Measurements from ENCODE around the gene SLC49A3. TPM values are rescaled to one million over a fixed set of nuclear protein-coding genes. Genes with fewer than 3 reads are reported as not detected.
A peak's percentile ranks its signal among the peaks of the same experiment; 100 is the strongest.
"Not testable (repeated sequence)": the region's sequence is repeated elsewhere in the genome, so short reads cannot be mapped to it uniquely, and the experiment has no call there.

SLC49A3 gene
- total RNA-seq, 3 donors from 2014 or later = 0.48 to 0.79 (median 0.53) TPM

- H3K36me3 Mint-ChIP-seq (ENCODE audit: insufficient read depth) = peaks cover 16% of the 10 kb centered on the region
- ATAC-seq (peak; percentile 3 to 5), DNase-seq (no peak)
- peaks cover 11% of the 10 kb centered on the region for H3K4me1 Mint-ChIP-seq (ENCODE audit: low read depth)
- H3K9me3 Mint-ChIP-seq = no peaks in the 10 kb centered on the region
- peak overlapping the region; percentile 86 for H3K4me3 Mint-ChIP-seq
- no peaks in the 10 kb centered on the region for H3K27me3 Mint-ChIP-seq (ENCODE audit: low read depth)
Measured at GRCh38 chr4:675036-675882, 13.7 kb downstream of the SLC49A3 start.

- peak; percentile 98 for DNase-seq
- Mint-ChIP-seq H3K36me3 (ENCODE audit: insufficient read depth) (peaks cover 16% of the 10 kb centered on the region), H3K27me3 (ENCODE audit: low read depth) (no peaks in the 10 kb centered on the region), H3K4me1 (ENCODE audit: low read depth) (peaks cover 10% of the 10 kb centered on the region), H3K4me3 (peak within 1 kb of the TSS; percentile 86), H3K9me3 (no peaks in the 10 kb centered on the region)
- ATAC-seq = peak; percentile 94 to 96
Measured at GRCh38 chr4:674172-675035, 14.5 kb downstream of the SLC49A3 start, which contains the start of the genes ATP5ME and MYL5. Gene ATP5ME (minus strand): TSS chr4:674276. CDS start chr4:674247, 29 bp downstream. Gene MYL5 (plus strand): TSS chr4:674542. CDS start chr4:678027, 3,485 bp downstream.

DNA sequence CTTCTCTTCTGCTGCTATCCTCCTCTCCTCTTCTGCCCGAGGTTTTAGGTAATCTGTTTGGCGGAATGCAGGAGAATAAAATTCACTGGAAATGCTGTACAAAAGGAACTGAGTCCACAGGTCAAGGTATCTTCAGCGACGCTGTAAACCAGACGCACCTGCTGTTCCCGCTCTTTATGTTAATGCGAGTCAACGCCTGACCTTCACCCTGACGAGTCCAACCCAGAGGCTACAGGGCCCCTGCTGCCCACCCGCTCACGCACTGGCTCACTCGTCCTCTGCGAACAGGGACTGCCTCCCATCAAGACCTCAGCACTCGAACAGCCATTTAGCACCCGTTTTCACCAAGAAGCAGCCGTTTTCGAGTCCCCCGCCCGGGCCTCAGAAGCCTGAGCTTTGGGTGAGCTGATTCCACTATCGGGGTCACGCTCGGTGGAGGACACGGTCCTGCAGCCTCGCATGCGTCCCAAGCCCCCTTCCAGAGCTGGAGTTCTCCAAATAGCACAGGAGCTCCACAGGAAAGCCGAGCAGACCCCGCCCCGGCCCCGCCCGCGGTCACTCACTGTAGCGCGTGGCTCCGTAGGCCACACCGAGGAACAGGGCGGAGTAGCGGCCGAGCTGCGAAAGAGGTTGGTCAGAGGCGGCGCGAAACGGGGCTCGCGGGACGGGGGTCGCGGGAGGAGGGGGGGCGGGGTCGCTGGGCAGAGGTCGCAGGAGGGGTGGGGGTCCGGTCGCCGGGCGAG, 15.4 kb downstream of the SLC49A3 start:
- DNase-seq = no peak
- H3K4me3 Mint-ChIP-seq = peak overlapping the region; percentile 86
- no peak for ATAC-seq
- H3K4me1 Mint-ChIP-seq (ENCODE audit: low read depth) = peaks cover 10% of the 10 kb centered on the region
- H3K9me3 Mint-ChIP-seq = no peaks in the 10 kb centered on the region
- peaks cover 16% of the 10 kb centered on the region for H3K36me3 Mint-ChIP-seq (ENCODE audit: insufficient read depth)
- H3K27me3 Mint-ChIP-seq (ENCODE audit: low read depth) = no peaks in the 10 kb centered on the region

- peaks cover 16% of the 10 kb centered on the region for H3K36me3 Mint-ChIP-seq (ENCODE audit: insufficient read depth)
- peaks cover 10% of the 10 kb centered on the region for H3K4me1 Mint-ChIP-seq (ENCODE audit: low read depth)
- peak overlapping the region; percentile 21 for H3K4me3 Mint-ChIP-seq
- no peaks in the 10 kb centered on the region for H3K27me3 Mint-ChIP-seq (ENCODE audit: low read depth)
- DNase-seq = no peak
- no peaks in the 10 kb centered on the region for H3K9me3 Mint-ChIP-seq
- no peak for ATAC-seq
Measured at GRCh38 chr4:671769-672168, 17.2 kb downstream of the SLC49A3 start.

DNA sequence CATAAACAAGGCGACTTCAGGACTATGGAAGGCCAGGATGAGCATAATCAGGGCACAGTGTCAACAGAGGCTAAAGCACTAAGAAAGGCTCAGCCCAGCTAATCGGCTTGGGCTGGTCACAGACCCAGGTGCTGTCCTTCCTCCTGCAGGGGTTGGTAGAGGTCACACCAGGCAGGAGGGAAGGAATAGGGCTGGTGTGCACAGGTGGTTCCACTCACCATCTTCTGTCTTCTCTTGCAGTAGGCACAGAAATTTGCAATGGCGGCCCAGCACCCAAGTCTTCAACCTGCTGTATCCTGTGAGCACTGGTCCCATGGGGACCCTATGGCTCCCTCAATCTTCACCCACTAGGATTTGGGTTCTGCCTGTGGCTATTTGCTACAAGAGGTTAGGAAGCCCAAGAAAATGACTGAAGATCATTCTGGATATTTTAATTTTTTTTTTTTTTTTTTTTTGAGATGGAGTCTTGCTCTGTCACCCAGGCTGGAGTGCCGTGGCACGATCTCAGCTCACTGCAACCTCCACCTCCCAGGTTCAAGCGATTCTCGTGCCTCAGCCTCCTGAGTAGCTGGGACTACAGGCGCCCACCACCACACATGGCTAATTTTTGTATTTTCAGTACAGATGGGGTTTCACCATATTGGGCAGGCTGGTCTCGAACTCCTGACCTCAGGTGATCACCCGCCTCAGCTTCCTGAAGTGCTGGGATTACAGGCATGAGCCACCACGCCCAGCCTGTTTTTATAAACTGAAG, 19.0 kb downstream of the SLC49A3 start:
- not testable (repeated sequence) for H3K9me3 Mint-ChIP-seq; ATAC-seq; H3K4me3 Mint-ChIP-seq; DNase-seq; H3K27me3 Mint-ChIP-seq (ENCODE audit: low read depth)
- Mint-ChIP-seq H3K4me1 (ENCODE audit: low read depth) (peaks cover 10% of the 10 kb centered on the region), H3K36me3 (ENCODE audit: insufficient read depth) (peaks cover 16% of the 10 kb centered on the region)

GRCh38 chr4:668219-668618, 20.7 kb downstream of the SLC49A3 start:
- H3K4me3 Mint-ChIP-seq = not testable (repeated sequence)

DNA sequence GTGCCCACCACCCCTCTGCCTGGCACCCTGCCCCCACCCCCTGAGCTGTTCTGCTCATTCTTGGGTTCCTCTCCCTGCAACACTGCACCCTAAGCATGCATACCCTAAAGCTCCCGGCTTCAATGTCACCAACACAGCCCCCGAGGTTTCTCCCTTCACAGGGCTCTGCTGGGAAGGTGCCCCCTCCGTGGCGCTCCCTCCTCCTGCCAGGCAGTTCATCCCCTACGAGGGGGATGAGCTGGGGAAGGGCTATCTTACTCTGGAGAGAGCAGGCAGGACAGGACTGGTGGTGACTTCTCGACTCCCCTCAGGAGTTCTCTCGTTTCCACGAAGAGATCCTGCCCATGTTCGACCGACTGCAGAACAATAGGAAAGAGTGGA, 21.4 kb downstream of the SLC49A3 start:
- Mint-ChIP-seq H3K4me1 (ENCODE audit: low read depth) (peaks cover 15% of the 10 kb centered on the region), H3K36me3 (ENCODE audit: insufficient read depth) (peaks cover 12% of the 10 kb centered on the region), H3K27me3 (ENCODE audit: low read depth) (no peaks in the 10 kb centered on the region), H3K4me3 (no peak overlapping the region), H3K9me3 (no peaks in the 10 kb centered on the region)
- DNase-seq (no peak), ATAC-seq (no peak)

More at GRCh38 chr4:668219-668618, 20.7 kb downstream of the SLC49A3 start:
- H3K9me3 Mint-ChIP-seq; H3K27me3 Mint-ChIP-seq (ENCODE audit: low read depth); DNase-seq; ATAC-seq: not testable (repeated sequence)
- Mint-ChIP-seq H3K4me1 (ENCODE audit: low read depth) (peaks cover 14% of the 10 kb centered on the region), H3K36me3 (ENCODE audit: insufficient read depth) (peaks cover 15% of the 10 kb centered on the region)

DNA sequence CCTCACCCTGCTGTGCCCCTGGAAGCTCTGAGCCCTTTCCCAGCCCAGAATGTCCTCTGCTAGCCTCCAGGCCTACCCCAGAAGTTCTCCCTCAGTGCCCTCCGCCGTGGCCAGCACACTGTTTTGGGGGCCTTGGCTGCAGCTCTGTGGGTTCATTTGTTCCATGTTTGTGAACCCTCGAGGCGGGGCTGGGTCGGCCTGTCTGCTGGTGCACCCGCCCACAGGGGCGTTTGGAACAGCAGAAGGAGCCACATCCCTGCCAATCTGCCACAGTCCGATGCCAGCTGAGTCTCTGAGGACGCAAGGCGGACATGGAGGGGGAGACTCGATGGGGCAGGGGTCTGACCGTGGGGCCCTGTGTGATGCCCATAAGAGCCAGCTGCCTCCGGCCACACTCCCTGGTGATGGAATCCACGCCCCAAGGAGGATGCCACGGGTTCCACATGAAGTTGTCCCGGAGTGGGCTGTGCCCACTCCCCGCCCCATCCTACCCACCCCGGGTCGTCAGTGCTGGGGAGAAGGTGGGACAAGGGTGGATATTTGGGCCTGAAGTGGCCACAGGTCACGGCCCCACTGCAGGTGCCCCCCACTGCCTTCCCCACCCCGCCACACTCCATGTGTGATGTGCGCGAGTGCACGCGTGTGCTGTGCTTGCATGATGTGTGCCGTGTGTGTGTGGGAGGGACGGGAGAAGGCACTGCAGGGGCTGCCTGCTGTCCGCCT, 22.0 kb downstream of the SLC49A3 start:
- H3K9me3 Mint-ChIP-seq = no peaks in the 10 kb centered on the region
- no peak for ATAC-seq
- H3K4me3 Mint-ChIP-seq = no peak overlapping the region
- no peaks in the 10 kb centered on the region for H3K27me3 Mint-ChIP-seq (ENCODE audit: low read depth)
- H3K4me1 Mint-ChIP-seq (ENCODE audit: low read depth) = peaks cover 18% of the 10 kb centered on the region
- no peak for DNase-seq
- peaks cover 8% of the 10 kb centered on the region for H3K36me3 Mint-ChIP-seq (ENCODE audit: insufficient read depth)

DNA sequence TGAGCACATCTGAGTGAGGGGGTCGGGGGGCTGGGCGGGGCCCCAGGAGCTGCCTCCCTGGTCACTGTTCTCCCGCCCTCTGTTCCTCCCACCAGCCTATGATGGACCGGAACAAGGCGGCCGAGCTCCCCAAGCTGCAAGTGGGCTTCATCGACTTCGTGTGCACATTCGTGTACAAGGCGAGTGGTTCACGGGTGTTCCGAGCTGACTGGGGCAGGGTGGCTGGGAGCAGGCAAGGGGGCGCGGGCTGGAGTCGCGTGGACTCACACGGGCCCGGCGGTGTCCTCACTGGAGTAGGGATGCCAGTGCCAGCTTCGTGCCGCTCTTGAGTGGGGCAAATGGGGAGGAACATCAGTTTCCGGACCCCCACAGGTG, 22.5 kb downstream of the SLC49A3 start:
- H3K27me3 Mint-ChIP-seq (ENCODE audit: low read depth) = no peaks in the 10 kb centered on the region
- no peaks in the 10 kb centered on the region for H3K9me3 Mint-ChIP-seq
- DNase-seq (no peak), ATAC-seq (no peak)
- H3K4me3 Mint-ChIP-seq = no peak overlapping the region
- peaks cover 18% of the 10 kb centered on the region for H3K4me1 Mint-ChIP-seq (ENCODE audit: low read depth)
- peaks cover 8% of the 10 kb centered on the region for H3K36me3 Mint-ChIP-seq (ENCODE audit: insufficient read depth)

DNA sequence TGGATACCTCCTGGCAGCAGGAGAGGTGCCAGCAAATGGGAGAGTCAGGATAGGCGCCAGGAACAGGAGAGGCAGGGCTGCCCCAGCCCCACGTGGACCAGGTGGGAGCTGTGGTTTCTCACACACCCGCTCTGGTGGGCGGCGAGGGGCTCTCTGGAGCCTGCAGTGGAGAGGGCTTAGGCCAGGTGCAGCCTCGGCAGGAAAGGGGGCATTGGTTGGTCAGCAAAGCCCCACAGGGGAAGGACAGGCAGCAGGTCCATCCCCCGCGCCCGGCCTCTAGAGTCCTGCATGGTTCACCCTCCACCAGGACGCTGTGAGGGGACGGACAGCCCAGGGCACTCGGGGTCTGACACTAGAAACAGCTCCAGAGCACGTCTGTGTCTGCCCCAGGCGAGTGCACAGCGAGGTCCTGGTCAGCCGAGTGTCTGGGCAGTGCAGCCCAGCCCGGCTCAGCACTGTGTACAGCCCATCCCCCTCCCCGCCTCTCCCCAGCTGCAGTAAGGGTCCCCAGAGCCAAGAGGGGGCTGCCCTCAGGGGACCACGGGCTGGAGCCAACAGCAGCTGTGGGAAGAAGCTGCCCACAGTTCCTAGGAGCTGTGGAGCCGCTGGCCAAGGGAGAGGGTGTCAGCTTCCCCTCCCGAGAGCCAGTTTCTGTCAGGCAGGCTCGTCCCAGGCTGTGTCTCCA, 23.1 kb downstream of the SLC49A3 start:
- peaks cover 18% of the 10 kb centered on the region for H3K4me1 Mint-ChIP-seq (ENCODE audit: low read depth)
- no peaks in the 10 kb centered on the region for H3K27me3 Mint-ChIP-seq (ENCODE audit: low read depth)
- ATAC-seq (no peak), DNase-seq (no peak)
- no peaks in the 10 kb centered on the region for H3K9me3 Mint-ChIP-seq
- H3K36me3 Mint-ChIP-seq (ENCODE audit: insufficient read depth) = peaks cover 5% of the 10 kb centered on the region
- no peak overlapping the region for H3K4me3 Mint-ChIP-seq

DNA sequence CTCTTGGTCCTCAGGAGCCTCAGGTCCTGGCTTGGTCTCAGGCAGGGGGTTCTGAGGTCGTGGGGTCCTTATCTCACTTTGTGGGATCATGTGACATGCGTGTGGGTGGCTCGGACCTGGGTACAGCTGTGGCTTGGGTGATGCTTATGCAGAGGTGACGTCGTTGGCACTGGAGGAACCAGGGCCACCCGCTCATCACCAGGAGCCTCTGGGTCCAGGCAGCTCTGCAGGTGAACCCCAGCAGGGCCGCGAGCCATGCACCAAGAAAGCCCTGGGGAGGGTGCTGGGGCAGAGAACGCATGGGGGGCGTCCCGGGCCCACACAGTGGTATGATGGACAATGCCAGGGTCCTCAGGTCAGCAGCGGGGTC, 23.6 kb downstream of the SLC49A3 start:
- H3K9me3 Mint-ChIP-seq = no peaks in the 10 kb centered on the region
- ATAC-seq = no peak
- DNase-seq = no peak

DNA sequence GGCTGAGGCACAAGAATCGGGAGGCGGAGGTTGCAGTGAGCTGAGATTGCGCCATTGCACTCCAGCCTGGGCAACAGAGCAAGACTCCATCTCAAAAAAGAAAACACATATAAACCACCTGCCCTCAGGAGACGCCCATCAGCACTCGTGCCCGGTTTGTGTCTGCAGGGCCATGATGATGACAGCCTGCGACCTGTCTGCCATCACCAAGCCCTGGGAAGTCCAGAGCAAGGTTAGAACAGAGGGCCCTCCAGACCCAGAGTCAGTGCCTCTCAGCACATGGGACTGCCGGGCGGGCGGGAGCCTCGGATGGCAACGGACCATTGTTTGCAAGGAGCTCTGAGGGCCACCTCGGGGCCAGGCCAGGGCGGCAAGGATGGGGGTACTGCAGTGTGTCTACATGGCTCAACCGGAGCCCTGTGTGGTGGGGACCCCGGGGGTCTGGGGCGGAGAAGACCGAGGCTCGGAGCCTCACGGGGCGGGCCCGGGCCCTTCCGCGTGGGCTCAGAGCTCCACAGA, 24.2 kb downstream of the SLC49A3 start:
- no peak for ATAC-seq

More for the DNA sequence above, 23.6 kb downstream of the SLC49A3 start:
- no peaks in the 10 kb centered on the region for H3K36me3 Mint-ChIP-seq (ENCODE audit: insufficient read depth)
- H3K4me3 Mint-ChIP-seq = peak overlapping the region; percentile 78
- H3K4me1 Mint-ChIP-seq (ENCODE audit: low read depth) = peaks cover 18% of the 10 kb centered on the region
- no peaks in the 10 kb centered on the region for H3K27me3 Mint-ChIP-seq (ENCODE audit: low read depth)

More for the DNA sequence above, 24.2 kb downstream of the SLC49A3 start:
- Mint-ChIP-seq H3K9me3 (no peaks in the 10 kb centered on the region), H3K4me3 (peak overlapping the region; percentile 78), H3K27me3 (ENCODE audit: low read depth) (no peaks in the 10 kb centered on the region), H3K36me3 (ENCODE audit: insufficient read depth) (peaks cover 2% of the 10 kb centered on the region), H3K4me1 (ENCODE audit: low read depth) (peaks cover 18% of the 10 kb centered on the region)
- no peak for DNase-seq
